HEK293 (cell line): ENCODE results near the gene DGUOK.

Experiments used
- CTCF ChIA-PET: fragments of 350-600 bp; formaldehyde crosslinking; extraction: SDS; loops from one replicate; lab custom pipeline; 2021; ENCODE audit warnings: antibody characterized with exemption; lab: Yijun Ruan, JAX
- POLR2A ChIA-PET: fragments of 300-600 bp; formaldehyde crosslinking; extraction: SDS; loops from one replicate; lab custom pipeline; 2020; ENCODE audit warnings: antibody characterized with exemption, inconsistent platforms; lab: Yijun Ruan, JAX
- H3K27ac ChIP-seq: fragments of 200-500 bp; sonication (Bioruptor generic); 2 replicates; pipeline ENCODE4 v1.5.1; 2014; ENCODE audit warnings: low read depth, low read length, control low read depth, inconsistent platforms; ENCODE audit errors: extremely low read depth
- H3K36me3 ChIP-seq, 2 experiments: fragments of 200-500 bp in 1 of 2; sonication (Bioruptor generic) in 1 of 2; 1 replicate in 1 of 2; 2 replicates in 1 of 2; pipeline ENCODE4 v1.5.1; 2014 to 2017; ENCODE audit warnings: inconsistent platforms in 2 of 2, low read length in 2 of 2; ENCODE audit not compliant: control insufficient read depth in 2 of 2, insufficient read depth in 1 of 2
- H3K4me1 ChIP-seq: fragments of 200-500 bp; sonication (Bioruptor generic); 2 replicates; pipeline ENCODE4 v1.5.1; 2014; ENCODE audit warnings: mild to moderate bottlenecking, low read length, inconsistent platforms; ENCODE audit not compliant: control insufficient read depth, insufficient read depth
- H3K4me3 ChIP-seq: 2 replicates; pipeline ENCODE4 v1.5.1; 2011; ENCODE audit warnings: low read depth, mild to moderate bottlenecking, control low read depth, low read length, moderate library complexity
- H3K9me3 ChIP-seq: fragments of 200-500 bp; sonication (Bioruptor generic); 2 replicates; pipeline ENCODE4 v1.5.1; 2014; ENCODE audit warnings: low read depth, low read length, inconsistent platforms; ENCODE audit not compliant: control insufficient read depth, insufficient read depth
- AEBP2 ChIP-seq: fragments of 450-650 bp; formaldehyde crosslinking; IDR thresholded peaks from 2 replicates; pipeline ENCODE4 v1.5.1; 2016; ENCODE audit warnings: missing biosample characterization, missing genetic modification characterization, borderline replicate concordance
- SCRT2 ChIP-seq: fragments of 450-650 bp; formaldehyde crosslinking; IDR thresholded peaks from 2 replicates; pipeline ENCODE4 v1.5.1; 2016; ENCODE audit warnings: missing biosample characterization, missing genetic modification characterization
- ZNF140 ChIP-seq: fragments of 450-650 bp; formaldehyde crosslinking; IDR thresholded peaks from 2 replicates; pipeline ENCODE4 v1.5.1; 2016; ENCODE audit warnings: missing biosample characterization, missing genetic modification characterization
- ZNF214 ChIP-seq: fragments of 450-650 bp; formaldehyde crosslinking; IDR thresholded peaks from 2 replicates; pipeline ENCODE4 v1.5.1; 2017; ENCODE audit warnings: missing biosample characterization, mild to moderate bottlenecking, missing genetic modification characterization, borderline replicate concordance
- ZNF280D ChIP-seq: fragments of 450-650 bp; formaldehyde crosslinking; IDR thresholded peaks from 2 replicates; pipeline ENCODE4 v1.5.1; 2016; ENCODE audit warnings: missing biosample characterization, missing genetic modification characterization
- ZNF362 ChIP-seq: fragments of 450-650 bp; formaldehyde crosslinking; IDR thresholded peaks from 2 replicates; pipeline ENCODE4 v1.5.1; 2016; ENCODE audit warnings: missing biosample characterization, missing genetic modification characterization
- ZNF433 ChIP-seq: fragments of 450-650 bp; formaldehyde crosslinking; IDR thresholded peaks from 2 replicates; pipeline ENCODE4 v1.5.1; 2016; ENCODE audit warnings: missing biosample characterization, missing genetic modification characterization, low read depth
- ZNF660 ChIP-seq: fragments of 450-650 bp; IDR thresholded peaks from 2 replicates; pipeline ENCODE4 v1.5.1; 2018; ENCODE audit warnings: missing biosample characterization, mild to moderate bottlenecking, missing genetic modification characterization
- ZNF776 ChIP-seq: fragments of 450-650 bp; formaldehyde crosslinking; IDR thresholded peaks from 2 replicates; pipeline ENCODE4 v1.5.0; 2017; ENCODE audit warnings: missing biosample characterization, missing genetic modification characterization, borderline replicate concordance
- ZNF785 ChIP-seq: fragments of 450-650 bp; formaldehyde crosslinking; IDR thresholded peaks from 2 replicates; pipeline ENCODE4 v1.5.1; 2016; ENCODE audit warnings: missing biosample characterization, missing genetic modification characterization
- ZSCAN30 ChIP-seq: fragments of 450-650 bp; IDR thresholded peaks from 2 replicates; pipeline ENCODE4 v1.5.1; 2018; ENCODE audit warnings: missing biosample characterization, mild to moderate bottlenecking, missing genetic modification characterization, moderate library complexity

Gene DGUOK

GRCh38 chr2:73961274-73961673 is 34.6 kb downstream of the DGUOK start (continued):
- TF ChIP-seq ZNF776 (tag by site-specific recombination), result no peak
- TF ChIP-seq ZNF214 (tag by site-specific recombination), result no peak
- TF ChIP-seq ZNF433, result no peak
- TF ChIP-seq AEBP2 (tag by site-specific recombination), result no peak
- TF ChIP-seq ZNF140 (tag by site-specific recombination), result no peak

GRCh38 chr2:73961823-73962615 is 35.3 kb downstream of the DGUOK start:
- no peak overlapping the region for H3K4me3 ChIP-seq
- ChIA-PET POLR2A (no interaction called here), CTCF (no interaction called here)
- TF ChIP-seq ZNF660 (tag by site-specific recombination) (peak; percentile 97), ZNF785 (tag by site-specific recombination) (no peak)
- no peaks in the 10 kb centered on the region for H3K4me1 ChIP-seq
- peaks cover 17 to 29% of the 10 kb centered on the region in 2 experiments for H3K36me3 ChIP-seq
- H3K27ac ChIP-seq, result no peak overlapping the region
- no peaks in the 10 kb centered on the region for H3K9me3 ChIP-seq

GRCh38 chr2:73962798-73963197 is 36.1 kb downstream of the DGUOK start:
- no peak overlapping the region for H3K4me3 ChIP-seq
- CTCF ChIA-PET, result interaction anchor here (0.7 kb wide), 1 partner anchor 877 kb away, joined by 6 read pairs; no protein-coding TSS in a partner anchor
- TF ChIP-seq ZSCAN30 (no peak), ZNF280D (tag by site-specific recombination) (peak; percentile 56; the same call in 1 of the 2 replicates)
- TF ChIP-seq, all 188 proteins: peak for 1
- POLR2A ChIA-PET, result no interaction called here
- no peaks in the 10 kb centered on the region for H3K9me3 ChIP-seq
- no peaks in the 10 kb centered on the region for H3K4me1 ChIP-seq
- H3K36me3 ChIP-seq, result peaks cover 13 to 22% of the 10 kb centered on the region in 2 experiments
- no peak overlapping the region for H3K27ac ChIP-seq

GRCh38 chr2:73963385-73964120 is 36.9 kb downstream of the DGUOK start:
- H3K27ac ChIP-seq, result no peak overlapping the region
- TF ChIP-seq ZNF362 (tag by site-specific recombination), result no peak
- 0 out of 2 replicates have a peak, but pooled peaks have one; percentile 48 for TF ChIP-seq SCRT2 (tag by site-specific recombination)
- no peaks in the 10 kb centered on the region for H3K9me3 ChIP-seq
- H3K4me1 ChIP-seq, result no peaks in the 10 kb centered on the region
- POLR2A ChIA-PET, result no interaction called here
- CTCF ChIA-PET, result interaction anchor here (0.7 kb wide), 1 partner anchor 876 kb away, joined by 6 read pairs; no protein-coding TSS in a partner anchor
- H3K36me3 ChIP-seq, result peaks cover 12 to 14% of the 10 kb centered on the region in 2 experiments; a peak in 2 of 3 replicates
- no peak overlapping the region for H3K4me3 ChIP-seq
